CD8-positive, alpha-beta memory T cell (primary cell): ENCODE data around the gene ATXN1L. TPM values are rescaled to one million over a fixed set of nuclear protein-coding genes. Genes with fewer than 3 reads are reported as not detected.

ENCODE experiments used
- CTCF ChIA-PET: fragments of 350-600 bp; sonication (Branson Sonifier 250); formaldehyde crosslinking; loops from one replicate; lab custom pipeline; 2021; ENCODE audit warnings: antibody characterized with exemption; lab: Charles Lee
- POLR2A ChIA-PET: fragments of 350-600 bp; sonication (Branson Sonifier 250); formaldehyde crosslinking; loops from one replicate; lab custom pipeline; 2021; ENCODE audit warnings: antibody characterized with exemption; lab: Charles Lee
- DNase-seq, 5 donors: peaks; one replicate each; pipeline versions ENCODE4 v3.0.0 to v3.0.0-alpha.2; 2020 to 2022; ENCODE audit warnings: mixed read lengths in 1 of 5
- H3K27ac ChIP-seq: one replicate; pipeline ENCODE4 v1.7.0; 2013; ENCODE audit warnings: low read depth, mild to moderate bottlenecking, low read length, moderate library complexity
- H3K27me3 ChIP-seq: 2 replicates; pipeline ENCODE4 v1.7.0; 2013; ENCODE audit warnings: low read length, mild to moderate bottlenecking; ENCODE audit not compliant: insufficient read depth, poor library complexity, severe bottlenecking
- H3K36me3 ChIP-seq: 2 replicates; pipeline ENCODE4 v1.7.0; 2013; ENCODE audit warnings: mild to moderate bottlenecking, low read length, moderate library complexity; ENCODE audit not compliant: insufficient read depth
- H3K4me1 ChIP-seq: 2 replicates; pipeline ENCODE4 v1.7.0; 2013; ENCODE audit warnings: mild to moderate bottlenecking, low read length, moderate library complexity; ENCODE audit not compliant: insufficient read depth
- H3K4me3 ChIP-seq: 2 replicates; pipeline ENCODE4 v1.7.0; 2013; ENCODE audit warnings: mild to moderate bottlenecking, low read length
- H3K9me3 ChIP-seq: 2 replicates; pipeline ENCODE4 v1.7.0; 2013; ENCODE audit warnings: mild to moderate bottlenecking, low read length
- H3K27ac Mint-ChIP-seq, 8 donors: one replicate each; pipeline ENCODE4 v1.8.0; 2020 to 2021; ENCODE audit warnings: mixed read lengths in 8 of 8, mild to moderate bottlenecking in 6 of 8, inconsistent platforms in 3 of 8, moderate library complexity in 3 of 8
- H3K27me3 Mint-ChIP-seq, 2 donors: one replicate each; pipeline ENCODE4 v1.8.0; 2020 to 2021; ENCODE audit warnings: mixed read lengths in 2 of 2, mild to moderate bottlenecking in 1 of 2, moderate library complexity in 1 of 2
- H3K36me3 Mint-ChIP-seq, 3 donors: one replicate each; pipeline ENCODE4 v1.8.0; 2020 to 2021; ENCODE audit warnings: mixed read lengths in 3 of 3, inconsistent platforms in 1 of 3, mild to moderate bottlenecking in 1 of 3
- H3K4me1 Mint-ChIP-seq, 3 donors: one replicate each; pipeline ENCODE4 v1.8.0; 2020 to 2021; ENCODE audit warnings: mixed read lengths in 3 of 3, inconsistent platforms in 1 of 3, mild to moderate bottlenecking in 1 of 3
- H3K4me3 Mint-ChIP-seq, 7 donors: one replicate each; pipeline ENCODE4 v1.8.0; 2020 to 2021; ENCODE audit warnings: mixed read lengths in 7 of 7, mild to moderate bottlenecking in 6 of 7, moderate library complexity in 4 of 7, inconsistent platforms in 2 of 7
- H3K9me3 Mint-ChIP-seq, 5 donors: one replicate each; pipeline ENCODE4 v1.8.0; 2020 to 2022; ENCODE audit warnings: mixed read lengths in 5 of 5, mild to moderate bottlenecking in 3 of 5, moderate library complexity in 2 of 5, inconsistent platforms in 1 of 5
- polyA plus RNA-seq: library from polyadenylated mRNA; unstranded; fragments of 300-500 nt; fragmentation: Illumina TruSeq; gene quantifications from one replicate; pipeline ENCODE4 v1.2.3, GENCODE V29; 2021
- total RNA-seq, 2 experiments: library from RNA; stranded (reverse); gene quantifications; one replicate each; pipeline ENCODE4 v1.2.3, GENCODE V29; 2021

ATXN1L gene
- total and polyA plus RNA-seq, 3 experiments from 2014 or later, result 11.9 to 19.7 (median 16.9) TPM

- Histone ChIP-seq H3K27ac (peak within 1 kb of the TSS; percentile 89), H3K27me3 (no peaks in the 10 kb centered on the region), H3K4me3 (peak within 1 kb of the TSS; percentile 96), H3K36me3 (no peaks in the 10 kb centered on the region), H3K4me1 (peaks cover 39% of the 10 kb centered on the region), H3K9me3 (no peaks in the 10 kb centered on the region)
- DNase-seq, result peak; percentile 96 to 99 (median 98)
- ChIA-PET CTCF (interaction anchor here (1.4 to 12.1 kb wide), 4 partner anchors 12 to 86 kb away, joined by 3 to 123 read pairs (median 5); partner anchors contain the start of genes AP1G1 and ZNF821), POLR2A (interaction anchor here (0.5 to 3.6 kb wide), 4 partner anchors 12 to 86 kb away, joined by 3 to 73 read pairs (median 17); partner anchors contain the start of genes AP1G1, ATXN1L and ZNF821)
- peak within 1 kb of the TSS; percentile 95 to 99 (median 97) for H3K27ac Mint-ChIP-seq
- H3K4me1 Mint-ChIP-seq, result peaks cover 29 to 37% (median 32%) of the 10 kb centered on the region in 3 donors
- peaks cover 0 to 3% of the 10 kb centered on the region in 2 donors for H3K27me3 Mint-ChIP-seq
- H3K9me3 Mint-ChIP-seq, result peaks cover 0 to 1% (median 0%) of the 10 kb centered on the region in 5 donors
- peaks cover 0 to 21% (median 0%) of the 10 kb centered on the region in 3 donors for H3K36me3 Mint-ChIP-seq
- peak within 1 kb of the TSS; percentile 91 to 99 (median 98) for H3K4me3 Mint-ChIP-seq
Observed at GRCh38 chr16:71894921-71895678, 49.3 kb downstream of the ATXN1L start, which contains the start of gene IST1. Gene IST1, plus strand, starts transcription at chr16:71895531. Its CDS starts 20,110 bp downstream, at chr16:71915641.

DNA sequence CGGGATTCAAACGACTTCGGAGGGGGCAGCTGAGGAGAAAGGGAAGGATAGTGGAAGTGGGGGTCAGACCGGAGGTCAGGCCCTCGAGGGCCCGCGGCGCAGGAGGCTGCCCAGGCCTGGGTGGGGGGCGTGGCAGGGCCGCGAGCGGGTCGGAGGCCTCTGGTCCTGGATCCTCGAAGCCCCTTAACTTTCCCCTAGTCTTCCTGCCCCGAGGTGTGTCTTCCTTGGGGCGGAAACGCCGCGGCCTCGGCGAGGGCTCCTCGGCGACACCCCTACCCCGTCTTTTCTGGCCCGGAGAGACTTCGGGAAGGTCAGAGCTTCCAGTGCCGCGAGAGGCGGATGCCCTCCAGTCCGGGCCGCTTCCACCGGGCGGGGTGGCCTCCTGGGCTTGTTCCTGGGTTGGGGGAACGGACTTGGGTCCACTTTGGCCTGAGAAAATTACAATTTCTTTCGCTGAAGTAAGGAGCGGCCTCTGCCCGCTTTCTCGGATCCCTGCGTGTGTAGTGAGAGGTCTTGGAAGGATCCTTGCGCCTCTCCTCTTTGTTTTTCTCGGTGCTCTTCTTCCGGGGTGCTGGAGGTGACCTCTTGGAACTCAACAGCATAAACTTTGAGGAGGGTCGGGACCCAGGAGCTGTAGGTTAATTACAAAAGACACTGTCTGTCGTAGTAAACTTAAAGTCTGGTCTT, 50.0 kb downstream of the ATXN1L start:
- H3K4me1 ChIP-seq, result peaks cover 45% of the 10 kb centered on the region
- peak overlapping the region; percentile 96 for H3K4me3 ChIP-seq
- peaks cover 0 to 3% of the 10 kb centered on the region in 2 donors for H3K27me3 Mint-ChIP-seq
- peak overlapping the region; percentile 91 to 99 (median 98) for H3K4me3 Mint-ChIP-seq
- H3K36me3 Mint-ChIP-seq, result peaks cover 0 to 21% (median 0%) of the 10 kb centered on the region in 3 donors
- peak in 2 of 5 donors; percentile 19 to 66 for DNase-seq
- peak overlapping the region; percentile 95 to 99 (median 97) for H3K27ac Mint-ChIP-seq
- no peaks in the 10 kb centered on the region for H3K36me3 ChIP-seq
- CTCF ChIA-PET, result interaction anchor here (0.7 to 12.1 kb wide), 2 partner anchors 10 to 13 kb away, joined by 3 to 123 read pairs; partner anchors contain the start of gene ZNF821
- H3K27me3 ChIP-seq, result no peaks in the 10 kb centered on the region
- peaks cover 34 to 44% (median 39%) of the 10 kb centered on the region in 3 donors for H3K4me1 Mint-ChIP-seq
- POLR2A ChIA-PET, result interaction anchor here (0.7 to 3.6 kb wide), 5 partner anchors 9 to 87 kb away, joined by 3 to 73 read pairs (median 3); partner anchors contain the start of genes AP1G1, ATXN1L and ZNF821
- no peaks in the 10 kb centered on the region for H3K9me3 ChIP-seq
- peaks cover 0 to 1% (median 0%) of the 10 kb centered on the region in 5 donors for H3K9me3 Mint-ChIP-seq
- peak overlapping the region; percentile 89 for H3K27ac ChIP-seq

GRCh38 chr16:71896764-71897368, 51.1 kb downstream of the ATXN1L start:
- Mint-ChIP-seq H3K9me3 (peaks cover 0 to 1% (median 0%) of the 10 kb centered on the region in 5 donors), H3K4me3 (peak overlapping the region; percentile 79 to 99 (median 96)), H3K36me3 (peaks cover 0 to 21% (median 0%) of the 10 kb centered on the region in 3 donors), H3K27me3 (peaks cover 0 to 3% of the 10 kb centered on the region in 2 donors), H3K4me1 (peaks cover 42 to 52% (median 47%) of the 10 kb centered on the region in 3 donors), H3K27ac (peak overlapping the region; percentile 67 to 98 (median 86))
- H3K4me1 ChIP-seq, result peaks cover 52% of the 10 kb centered on the region
- ChIA-PET POLR2A (interaction anchor here (0.7 to 3.6 kb wide), 3 partner anchors 8 to 88 kb away, joined by 3 to 73 read pairs (median 26); partner anchors contain the start of genes AP1G1 and ZNF821), CTCF (interaction anchor here (0.7 to 12.1 kb wide), 3 partner anchors 9 to 37 kb away, joined by 3 to 123 read pairs (median 3); partner anchors contain the start of gene ZNF821)
- H3K27ac ChIP-seq, result peak overlapping the region; percentile 89
- no peaks in the 10 kb centered on the region for H3K27me3 ChIP-seq
- H3K4me3 ChIP-seq, result peak overlapping the region; percentile 54
- DNase-seq, result no peak
- H3K9me3 ChIP-seq, result no peaks in the 10 kb centered on the region
- H3K36me3 ChIP-seq, result no peaks in the 10 kb centered on the region

DNA sequence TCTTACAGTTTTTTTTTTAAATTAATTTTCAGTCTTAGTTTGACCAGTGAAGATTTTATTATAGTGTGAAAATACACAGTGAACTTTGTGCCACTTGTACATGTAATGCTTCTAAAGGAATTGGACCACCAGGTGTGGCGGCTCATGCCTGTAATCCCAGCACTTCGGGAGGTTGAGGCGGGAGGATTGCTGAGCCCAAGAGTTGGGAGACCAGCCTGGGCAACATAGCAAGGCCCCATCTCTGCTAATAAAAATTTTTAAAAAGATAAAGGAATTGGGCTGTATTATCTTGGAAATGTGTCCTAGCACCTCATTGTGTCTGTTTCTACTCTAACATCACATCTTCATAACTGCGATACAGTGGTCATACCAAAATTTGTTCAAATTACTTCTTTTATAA, 53.4 kb downstream of the ATXN1L start:
- no peaks in the 10 kb centered on the region for H3K27me3 ChIP-seq
- Mint-ChIP-seq H3K27me3 (peaks cover 0 to 3% of the 10 kb centered on the region in 2 donors), H3K4me3 (peak overlapping the region in 6 of 7 donors; percentile 37 to 99 (median 46)), H3K4me1 (peaks cover 58 to 71% (median 66%) of the 10 kb centered on the region in 3 donors), H3K27ac (peak overlapping the region in 5 of 8 donors; percentile 14 to 97 (median 58)), H3K36me3 (peaks cover 0 to 27% (median 0%) of the 10 kb centered on the region in 3 donors), H3K9me3 (peaks cover 0 to 1% (median 0%) of the 10 kb centered on the region in 5 donors)
- H3K4me1 ChIP-seq, result peaks cover 61% of the 10 kb centered on the region
- H3K27ac ChIP-seq, result no peak overlapping the region
- DNase-seq, result no peak
- no peak overlapping the region for H3K4me3 ChIP-seq
- ChIA-PET CTCF (interaction anchor here (12.1 kb wide), 1 partner anchor 16 kb away, joined by 123 read pairs; the partner anchor contains the start of gene ZNF821), POLR2A (no interaction called here)
- H3K9me3 ChIP-seq, result no peaks in the 10 kb centered on the region
- H3K36me3 ChIP-seq, result no peaks in the 10 kb centered on the region

GRCh38 chr16:71902656-71903365, 57.0 kb downstream of the ATXN1L start:
- Histone ChIP-seq H3K9me3 (no peaks in the 10 kb centered on the region), H3K27me3 (no peaks in the 10 kb centered on the region), H3K4me3 (no peak overlapping the region), H3K36me3 (no peaks in the 10 kb centered on the region), H3K27ac (no peak overlapping the region), H3K4me1 (peaks cover 75% of the 10 kb centered on the region)
- Mint-ChIP-seq H3K9me3 (no peaks in the 10 kb centered on the region), H3K4me1 (peaks cover 67 to 90% (median 82%) of the 10 kb centered on the region in 3 donors), H3K27ac (peak overlapping the region; percentile 7 to 80 (median 53)), H3K36me3 (peaks cover 0 to 22% (median 0%) of the 10 kb centered on the region in 3 donors), H3K27me3 (no peaks in the 10 kb centered on the region), H3K4me3 (peak overlapping the region in 6 of 7 donors; percentile 25 to 74 (median 54))
- ChIA-PET POLR2A (interaction anchor here (0.9 to 1.5 kb wide), 2 partner anchors 9 to 41 kb away, joined by 3 read pairs; no protein-coding TSS in a partner anchor), CTCF (interaction anchor here (0.9 to 2.6 kb wide), 3 partner anchors 20 to 119 kb away, joined by 3 to 18 read pairs (median 5); partner anchors contain the start of gene ZNF821)
- DNase-seq, result no peak

GRCh38 chr16:71903608-71904007, 57.8 kb downstream of the ATXN1L start:
- Histone ChIP-seq H3K4me1 (peaks cover 69% of the 10 kb centered on the region), H3K4me3 (no peak overlapping the region), H3K27me3 (no peaks in the 10 kb centered on the region), H3K27ac (no peak overlapping the region), H3K36me3 (no peaks in the 10 kb centered on the region), H3K9me3 (no peaks in the 10 kb centered on the region)
- Mint-ChIP-seq H3K4me3 (peak overlapping the region in 5 of 7 donors; percentile 6 to 61 (median 39)), H3K9me3 (no peaks in the 10 kb centered on the region), H3K27ac (peak overlapping the region; percentile 6 to 84 (median 43)), H3K4me1 (peaks cover 73 to 93% (median 90%) of the 10 kb centered on the region in 3 donors), H3K36me3 (peaks cover 0 to 27% (median 0%) of the 10 kb centered on the region in 3 donors), H3K27me3 (no peaks in the 10 kb centered on the region)
- ChIA-PET CTCF (interaction anchor here (2.3 to 2.6 kb wide), 2 partner anchors 21 to 26 kb away, joined by 5 to 18 read pairs; partner anchors contain the start of gene ZNF821), POLR2A (interaction anchor here (0.9 kb wide), 1 partner anchor 42 kb away, joined by 3 read pairs; no protein-coding TSS in a partner anchor)
- no peak for DNase-seq
